ENCODE measurements around the gene INPP4B. TPM values are rescaled to one million over a fixed set of nuclear protein-coding genes. Genes with fewer than 3 reads are reported as not detected.

The INPP4B gene
- total RNA-seq, 1 experiment from 2014 or later: 0.07 TPM

GRCh38 chr4:142316025-142316424, 530.1 kb downstream of the INPP4B start:
- peaks cover 0 to 3% of the 10 kb centered on the region in 2 experiments; a peak in 1 of 4 replicates for H3K4me1 Mint-ChIP-seq
- no peaks in the 10 kb centered on the region for H3K27me3 ChIP-seq (ENCODE audit: insufficient read depth, low read length)
- no peak overlapping the region for H3K14ac ChIP-seq (ENCODE audit: insufficient read depth, low read length)
- no CpG with 5 or more reads among the region's 2 CpGs for WGBS (ENCODE audit: extremely low coverage, insufficient read length, low lambda C conversion rate)
- H3K27me3 Mint-ChIP-seq (ENCODE audit: low read depth): no peaks in the 10 kb centered on the region
- no peaks in the 10 kb centered on the region for H3K23me2 ChIP-seq (ENCODE audit: insufficient read length, low read depth, low read length, poor library complexity, severe bottlenecking)
- no peak overlapping the region for H3K23ac ChIP-seq (ENCODE audit: insufficient read length, low read depth, low read length)
- H2BK120ac ChIP-seq (ENCODE audit: low read depth, low read length, poor library complexity, severe bottlenecking): no peak overlapping the region
- no peaks in the 10 kb centered on the region for H3K9me3 Mint-ChIP-seq
- H3K9ac ChIP-seq (ENCODE audit: extremely low read depth, insufficient read length, low read length): no peak overlapping the region
- no peaks in the 10 kb centered on the region for H3K79me2 ChIP-seq (ENCODE audit: insufficient read depth, low read length)
- H2AFZ ChIP-seq (ENCODE audit: low read length): no peak overlapping the region
- H4K91ac ChIP-seq (ENCODE audit: insufficient read length, low read depth, low read length): no peak overlapping the region
- H2BK15ac ChIP-seq (ENCODE audit: low read depth, low read length): no peak overlapping the region
- no peak overlapping the region for H2BK5ac ChIP-seq (ENCODE audit: insufficient read length, low read length)
- H3K9me3 ChIP-seq (ENCODE audit: control insufficient read depth, low read depth, low read length): no peaks in the 10 kb centered on the region
- H3K4me2 ChIP-seq (ENCODE audit: insufficient read depth, insufficient read length, low read length): no peak overlapping the region
- H4K20me1 ChIP-seq (ENCODE audit: control insufficient read depth, insufficient read depth, insufficient read length): no peaks in the 10 kb centered on the region
- no peak overlapping the region for H3K56ac ChIP-seq (ENCODE audit: insufficient read length, low read depth, low read length)
- H2BK20ac ChIP-seq (ENCODE audit: low read depth, low read length, poor library complexity, severe bottlenecking): no peak overlapping the region
- H2AK5ac ChIP-seq (ENCODE audit: insufficient read length, low read length): no peak overlapping the region
- H4K5ac ChIP-seq (ENCODE audit: insufficient read length, low read depth, low read length): no peak overlapping the region
- no peak overlapping the region for H2BK12ac ChIP-seq (ENCODE audit: insufficient read length, low read depth, low read length)
- H3K27ac ChIP-seq (ENCODE audit: insufficient read length, low read depth, low read length): no peak overlapping the region
- H3K36me3 Mint-ChIP-seq (ENCODE audit: insufficient read depth in 1 of 3, low read depth in 3 of 3): no peaks in the 10 kb centered on the region
- no peak for DNase-seq
- no peak overlapping the region for H4K8ac ChIP-seq (replicated peaks; ENCODE audit: insufficient read length, low read depth, low read length)
- no peaks in the 10 kb centered on the region for H3K4me1 ChIP-seq (ENCODE audit: insufficient read depth, low read length)
- TF ChIP-seq, protein P1, sequence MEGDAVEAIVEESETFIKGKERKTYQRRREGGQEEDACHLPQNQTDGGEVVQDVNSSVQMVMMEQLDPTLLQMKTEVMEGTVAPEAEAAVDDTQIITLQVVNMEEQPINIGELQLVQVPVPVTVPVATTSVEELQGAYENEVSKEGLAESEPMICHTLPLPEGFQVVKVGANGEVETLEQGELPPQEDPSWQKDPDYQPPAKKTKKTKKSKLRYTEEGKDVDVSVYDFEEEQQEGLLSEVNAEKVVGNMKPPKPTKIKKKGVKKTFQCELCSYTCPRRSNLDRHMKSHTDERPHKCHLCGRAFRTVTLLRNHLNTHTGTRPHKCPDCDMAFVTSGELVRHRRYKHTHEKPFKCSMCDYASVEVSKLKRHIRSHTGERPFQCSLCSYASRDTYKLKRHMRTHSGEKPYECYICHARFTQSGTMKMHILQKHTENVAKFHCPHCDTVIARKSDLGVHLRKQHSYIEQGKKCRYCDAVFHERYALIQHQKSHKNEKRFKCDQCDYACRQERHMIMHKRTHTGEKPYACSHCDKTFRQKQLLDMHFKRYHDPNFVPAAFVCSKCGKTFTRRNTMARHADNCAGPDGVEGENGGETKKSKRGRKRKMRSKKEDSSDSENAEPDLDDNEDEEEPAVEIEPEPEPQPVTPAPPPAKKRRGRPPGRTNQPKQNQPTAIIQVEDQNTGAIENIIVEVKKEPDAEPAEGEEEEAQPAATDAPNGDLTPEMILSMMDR (conservative IDR thresholded peaks at IDR 0.05): no peak
- no peak overlapping the region for H3K4me3 Mint-ChIP-seq
- H3K79me1 ChIP-seq (ENCODE audit: insufficient read depth, low read depth, low read length, poor library complexity, severe bottlenecking): no peaks in the 10 kb centered on the region
- no peak overlapping the region for H3K4ac ChIP-seq (ENCODE audit: low read depth, low read length)
- no peak overlapping the region for H3K27ac Mint-ChIP-seq
- no peak overlapping the region for H3K18ac ChIP-seq (ENCODE audit: insufficient read length, low read depth, low read length)
- H3T11ph ChIP-seq (ENCODE audit: low read length): no peak overlapping the region

Measured in H9 (cell line).